Measurements from ENCODE around the gene AUTS2.

AUTS2 gene

DNA sequence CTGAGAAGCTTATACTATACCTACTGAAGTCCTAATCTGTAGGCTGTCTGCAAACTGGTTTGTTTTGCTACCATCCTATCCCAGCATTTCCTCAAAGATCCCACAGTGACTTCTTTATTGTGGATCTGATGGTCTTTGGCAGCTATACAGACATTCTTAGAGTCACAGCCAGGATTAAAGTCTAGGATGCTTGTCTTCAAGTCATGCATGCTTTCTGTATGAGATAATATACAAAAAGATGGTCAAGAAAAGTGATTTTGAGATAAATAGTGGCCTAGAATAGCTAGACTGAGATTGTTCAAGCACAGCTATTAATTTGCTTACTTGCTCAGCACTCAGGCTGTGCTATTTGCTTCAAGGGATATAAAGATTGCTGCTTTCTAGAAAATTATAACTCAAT, 454.4 kb downstream of the AUTS2 start:
- no peaks in the 10 kb centered on the region for H3K36me3 ChIP-seq (ENCODE audit: insufficient read depth, low read length)
- H3K4me2 ChIP-seq (ENCODE audit: low read depth, low read length, poor library complexity, severe bottlenecking), result no peak overlapping the region
- no peak overlapping the region for H3K4me3 ChIP-seq (ENCODE audit: low read length, poor library complexity, severe bottlenecking)
- H2AFZ ChIP-seq (ENCODE audit: low read length), result no peak overlapping the region
- peaks cover 5% of the 10 kb centered on the region for H3K4me1 ChIP-seq (ENCODE audit: insufficient read depth, low read length, poor library complexity, severe bottlenecking)
- TF ChIP-seq EZH2phosphoT487 (IDR thresholded peaks at IDR 0.05; ENCODE audit: borderline replicate concordance) (no peak), CTCF (conservative IDR thresholded peaks at IDR 0.05; ENCODE audit: low read length) (no peak)
- H3K9ac ChIP-seq (ENCODE audit: low read depth, low read length, poor library complexity, severe bottlenecking), result no peak overlapping the region
- H3K27me3 ChIP-seq (ENCODE audit: insufficient read depth, low read length, poor library complexity, severe bottlenecking), result no peaks in the 10 kb centered on the region
- H4K20me1 ChIP-seq (ENCODE audit: insufficient read depth, low read length, poor library complexity, severe bottlenecking), result peaks cover under 1% of the 10 kb centered on the region
- H3K9me3 ChIP-seq (ENCODE audit: insufficient read depth, low read depth, low read length), result no peaks in the 10 kb centered on the region
- no peaks in the 10 kb centered on the region for H3F3A ChIP-seq (ENCODE audit: low read depth)
- H3K9me2 ChIP-seq (replicated peaks; ENCODE audit: low read depth, low read length), result no peaks in the 10 kb centered on the region
- H3K79me2 ChIP-seq (ENCODE audit: insufficient read depth, low read length), result peaks cover 3% of the 10 kb centered on the region; the same call in 1 of the 2 replicates

GRCh38 chr7:70053421-70053820, 455.1 kb downstream of the AUTS2 start:
- Histone ChIP-seq H3K27me3 (ENCODE audit: insufficient read depth, low read length, poor library complexity, severe bottlenecking) (no peaks in the 10 kb centered on the region), H3K79me2 (ENCODE audit: insufficient read depth, low read length) (peaks cover 3% of the 10 kb centered on the region; the same call in 1 of the 2 replicates), H4K20me1 (ENCODE audit: insufficient read depth, low read length, poor library complexity, severe bottlenecking) (no peaks in the 10 kb centered on the region), H3F3A (ENCODE audit: low read depth) (no peaks in the 10 kb centered on the region), H3K4me3 (ENCODE audit: low read length, poor library complexity, severe bottlenecking) (no peak overlapping the region), H3K9me3 (ENCODE audit: insufficient read depth, low read depth, low read length) (no peaks in the 10 kb centered on the region), H3K4me1 (ENCODE audit: insufficient read depth, low read length, poor library complexity, severe bottlenecking) (no peaks in the 10 kb centered on the region), H3K9me2 (replicated peaks; ENCODE audit: low read depth, low read length) (no peaks in the 10 kb centered on the region), H3K4me2 (ENCODE audit: low read depth, low read length, poor library complexity, severe bottlenecking) (no peak overlapping the region), H3K9ac (ENCODE audit: low read depth, low read length, poor library complexity, severe bottlenecking) (no peak overlapping the region), H3K36me3 (ENCODE audit: insufficient read depth, low read length) (no peaks in the 10 kb centered on the region), H2AFZ (ENCODE audit: low read length) (no peak overlapping the region)
- no peak for TF ChIP-seq EZH2phosphoT487 (IDR thresholded peaks at IDR 0.05; ENCODE audit: borderline replicate concordance)
- no peak for TF ChIP-seq CTCF (conservative IDR thresholded peaks at IDR 0.05; ENCODE audit: low read length)

DNA sequence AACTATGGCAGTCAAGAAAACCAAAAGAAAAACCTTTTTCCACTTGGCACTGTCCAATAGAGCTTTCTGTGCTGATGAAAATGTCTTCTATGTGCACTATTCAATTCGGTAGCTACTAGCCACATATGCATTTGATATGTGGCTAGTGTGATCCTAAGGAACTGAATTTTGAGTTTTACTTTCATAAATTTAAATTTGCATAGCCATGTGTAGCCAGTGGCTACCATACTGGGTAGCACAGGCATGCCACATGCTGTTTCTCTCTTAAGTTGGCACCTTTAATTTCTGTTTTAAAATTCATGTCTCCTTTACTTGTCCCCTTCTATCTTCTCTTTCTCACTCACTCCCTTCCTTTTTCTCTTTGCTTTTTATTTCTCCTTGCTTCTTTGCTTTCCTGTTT, 455.7 kb downstream of the AUTS2 start:
- TF ChIP-seq CTCF (conservative IDR thresholded peaks at IDR 0.05; ENCODE audit: low read length) (no peak), EZH2phosphoT487 (IDR thresholded peaks at IDR 0.05; ENCODE audit: borderline replicate concordance) (no peak)
- Histone ChIP-seq H3K4me2 (ENCODE audit: low read depth, low read length, poor library complexity, severe bottlenecking) (no peak overlapping the region), H3K27me3 (ENCODE audit: insufficient read depth, low read length, poor library complexity, severe bottlenecking) (no peaks in the 10 kb centered on the region), H3K9me3 (ENCODE audit: insufficient read depth, low read depth, low read length) (no peaks in the 10 kb centered on the region), H4K20me1 (ENCODE audit: insufficient read depth, low read length, poor library complexity, severe bottlenecking) (no peaks in the 10 kb centered on the region), H3K4me3 (ENCODE audit: low read length, poor library complexity, severe bottlenecking) (no peak overlapping the region), H3K4me1 (ENCODE audit: insufficient read depth, low read length, poor library complexity, severe bottlenecking) (no peaks in the 10 kb centered on the region), H2AFZ (ENCODE audit: low read length) (no peak overlapping the region), H3K79me2 (ENCODE audit: insufficient read depth, low read length) (peaks cover under 1% of the 10 kb centered on the region; the same call in 1 of the 2 replicates), H3K9me2 (replicated peaks; ENCODE audit: low read depth, low read length) (no peaks in the 10 kb centered on the region), H3F3A (ENCODE audit: low read depth) (no peaks in the 10 kb centered on the region), H3K36me3 (ENCODE audit: insufficient read depth, low read length) (no peaks in the 10 kb centered on the region), H3K9ac (ENCODE audit: low read depth, low read length, poor library complexity, severe bottlenecking) (no peak overlapping the region)
